CD4-positive, alpha-beta T cell treated with Interleukin-10 for 1 hour (primary cell): ENCODE results near the gene C2orf80.
"Not testable (repeated sequence)": the region's sequence is repeated elsewhere in the genome, so short reads cannot be mapped to it uniquely, and the experiment has no call there.

Source experiments
- DNase-seq: peaks from one replicate; pipeline ENCODE4 v3.0.0-alpha.2; 2020

The C2orf80 gene

DNA sequence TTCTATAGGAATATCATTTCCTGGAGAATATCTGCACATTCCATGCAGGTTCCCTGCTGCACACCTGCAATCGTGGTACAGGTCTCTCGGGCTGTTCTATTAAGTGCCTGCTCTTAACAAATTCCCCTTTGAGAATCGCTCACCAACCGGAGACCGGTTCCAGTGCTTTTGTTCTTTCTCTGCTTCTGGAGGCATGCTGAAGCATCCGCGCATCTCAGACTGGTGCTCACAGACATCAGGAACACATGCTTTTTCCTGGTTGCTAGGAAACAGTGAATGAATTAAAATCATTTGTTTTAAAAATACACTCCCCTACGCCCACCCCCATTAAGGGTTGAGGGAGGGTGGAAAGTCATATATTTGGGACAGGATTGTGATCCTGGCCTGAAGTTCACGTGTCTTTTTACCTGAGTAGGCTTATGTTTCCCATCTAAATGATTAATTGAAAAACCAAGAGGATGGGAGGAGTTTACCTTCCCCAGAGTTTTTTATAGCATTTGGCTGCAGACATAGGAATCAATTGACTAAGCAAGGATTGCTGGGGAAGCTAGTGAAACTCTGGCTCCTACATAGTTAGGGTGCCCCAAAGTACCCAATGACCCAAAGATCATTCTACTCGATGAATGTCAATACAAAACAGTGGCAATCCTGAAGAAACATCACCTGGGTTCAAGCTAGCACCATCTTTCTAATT, at the start of gene C2orf80:
C2orf80 (minus strand) TSS at position 221 of the 694 bp plus-strand sequence. CDS start 3,044 bp downstream, outside the sequence.
- DNase-seq, result no peak

GRCh38 chr2:208235860-208236259, 46.0 kb upstream of the C2orf80 start:
- no peak for DNase-seq

- no peak for DNase-seq
Observed at GRCh38 chr2:208234786-208235185, 45.0 kb upstream of the C2orf80 start.

- no peak for DNase-seq
Observed at GRCh38 chr2:208228476-208228875, 38.6 kb upstream of the C2orf80 start.

GRCh38 chr2:208227581-208228232, 37.9 kb upstream of the C2orf80 start:
- DNase-seq, result no peak

GRCh38 chr2:208224802-208225201, 35.0 kb upstream of the C2orf80 start:
- DNase-seq, result no peak

- no peak for DNase-seq
Observed at GRCh38 chr2:208222351-208222750, 32.5 kb upstream of the C2orf80 start.

DNA sequence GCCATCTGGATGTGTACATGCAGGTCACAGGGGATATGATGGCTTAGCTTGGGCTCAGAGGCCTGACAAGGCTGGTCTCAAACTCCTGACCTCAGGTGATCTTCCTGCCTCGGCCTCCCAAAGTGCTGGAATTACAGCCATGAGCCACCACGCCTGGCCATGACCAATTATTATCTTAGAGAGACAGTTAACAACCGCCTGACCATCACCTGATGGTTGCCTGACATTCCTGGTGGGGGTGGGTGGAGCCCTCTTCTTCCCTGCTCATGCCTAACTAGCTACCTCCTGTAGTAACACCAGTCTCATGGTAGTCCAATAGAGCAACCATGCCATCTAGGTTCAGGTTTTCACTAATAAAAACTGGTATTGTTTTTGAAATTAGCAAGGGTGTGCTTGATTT, 32.0 kb upstream of the C2orf80 start:
- DNase-seq, result not testable (repeated sequence)

DNA sequence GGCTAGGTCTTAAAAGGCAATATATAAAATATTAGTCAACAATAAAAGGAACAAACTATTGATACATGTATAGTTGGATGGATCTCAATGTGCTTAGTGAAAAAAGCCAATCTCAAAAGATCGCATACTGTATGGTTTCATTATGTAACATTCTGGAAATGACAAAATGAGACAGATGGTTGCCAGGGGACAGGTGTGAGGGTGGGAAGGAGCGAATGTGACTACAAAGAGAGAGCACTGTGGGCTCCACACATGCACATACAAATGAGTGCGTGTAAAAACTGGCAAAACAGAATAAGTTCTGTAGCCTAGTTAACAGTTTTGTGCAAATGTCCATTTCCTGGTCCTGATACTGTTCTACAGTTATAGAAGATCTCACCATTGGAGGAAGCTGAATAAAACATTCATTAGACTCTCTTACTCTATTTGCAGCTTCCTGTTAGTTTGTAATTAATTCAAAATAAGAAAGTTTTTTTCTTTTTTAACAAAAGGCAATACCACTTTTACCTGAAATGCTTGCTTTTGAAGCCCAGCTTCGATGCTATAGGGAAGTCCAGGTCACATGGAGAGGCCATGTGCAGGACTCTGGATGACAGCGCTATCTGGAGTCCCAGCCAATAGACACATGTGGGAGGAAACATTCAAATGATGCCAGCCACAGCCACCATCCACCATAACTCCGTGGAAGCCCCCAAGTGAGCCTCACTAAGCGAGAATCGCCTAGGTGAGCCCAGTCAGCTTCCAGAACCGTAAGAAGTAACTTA, 21.0 kb upstream of the C2orf80 start:
- no peak for DNase-seq

DNA sequence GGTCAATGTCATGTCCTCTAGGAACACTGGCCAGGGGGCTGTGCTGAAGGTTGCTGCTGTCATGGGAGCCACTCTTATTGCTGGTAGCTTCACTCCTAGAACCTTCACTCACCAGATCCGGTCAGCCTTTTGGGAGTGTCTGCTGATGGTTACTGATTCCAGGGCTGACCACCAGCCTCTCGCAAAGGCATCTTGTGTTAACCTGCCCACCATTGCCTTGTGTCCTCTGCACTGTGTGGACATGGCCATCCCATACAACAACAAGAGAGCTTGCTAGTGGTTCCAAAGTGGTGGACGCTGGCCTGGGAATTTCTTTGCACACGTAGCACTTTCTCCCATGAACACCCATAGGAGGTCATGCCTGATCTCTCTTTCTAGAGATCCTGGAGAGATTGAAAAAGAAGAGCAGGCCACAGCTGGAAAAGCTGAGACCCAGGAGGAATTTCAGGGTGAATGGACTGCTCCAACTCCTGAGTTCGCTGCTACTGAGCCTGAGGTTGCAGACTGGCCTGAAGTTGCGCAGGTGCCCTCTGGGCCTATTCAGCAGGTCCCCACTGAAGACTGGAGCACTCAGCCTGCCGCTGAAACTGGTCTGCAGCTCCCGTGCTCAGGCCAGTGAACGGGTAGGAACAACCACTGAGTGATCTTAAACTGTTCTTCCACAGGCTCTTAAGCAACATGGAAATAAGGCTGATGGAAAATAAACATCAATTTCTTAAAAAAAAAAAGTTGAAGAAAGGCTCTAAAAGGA, 18.7 kb upstream of the C2orf80 start:
- DNase-seq, result no peak

- no peak for DNase-seq
Observed at GRCh38 chr2:208207769-208208168, 17.9 kb upstream of the C2orf80 start.

- no peak for DNase-seq
Observed at GRCh38 chr2:208204166-208204565, 14.3 kb upstream of the C2orf80 start.

GRCh38 chr2:208195531-208195930, 5.7 kb upstream of the C2orf80 start:
- no peak for DNase-seq

DNA sequence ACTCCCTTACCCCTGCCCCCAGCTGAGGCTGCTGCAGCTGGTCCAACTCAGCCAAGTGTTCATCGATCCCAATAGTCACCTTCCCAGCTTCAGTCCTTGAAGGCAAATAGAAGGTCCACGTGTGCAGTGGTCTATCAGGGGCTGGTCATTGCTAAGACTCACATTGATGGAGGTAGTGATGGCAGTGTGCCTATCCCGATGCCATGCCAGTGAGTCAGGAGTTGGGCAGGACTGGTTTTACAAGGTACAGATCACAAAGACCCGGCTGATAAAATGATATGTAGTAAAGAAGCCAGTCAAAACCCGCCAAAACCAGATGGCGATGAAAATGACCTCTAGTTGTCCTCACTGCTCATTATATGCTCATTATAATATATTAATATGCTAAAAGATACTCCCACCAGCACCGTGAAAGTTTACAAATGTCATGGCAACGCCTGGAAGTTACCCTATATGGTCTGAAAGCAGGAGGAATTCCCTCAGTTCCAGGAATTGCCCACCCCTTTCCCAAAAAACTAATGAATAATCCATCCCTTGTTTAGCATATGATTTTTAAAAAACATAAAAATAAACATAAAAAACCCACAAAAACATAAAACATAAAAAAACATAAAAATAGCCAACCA, 2.9 kb upstream of the C2orf80 start:
- no peak for DNase-seq

DNA sequence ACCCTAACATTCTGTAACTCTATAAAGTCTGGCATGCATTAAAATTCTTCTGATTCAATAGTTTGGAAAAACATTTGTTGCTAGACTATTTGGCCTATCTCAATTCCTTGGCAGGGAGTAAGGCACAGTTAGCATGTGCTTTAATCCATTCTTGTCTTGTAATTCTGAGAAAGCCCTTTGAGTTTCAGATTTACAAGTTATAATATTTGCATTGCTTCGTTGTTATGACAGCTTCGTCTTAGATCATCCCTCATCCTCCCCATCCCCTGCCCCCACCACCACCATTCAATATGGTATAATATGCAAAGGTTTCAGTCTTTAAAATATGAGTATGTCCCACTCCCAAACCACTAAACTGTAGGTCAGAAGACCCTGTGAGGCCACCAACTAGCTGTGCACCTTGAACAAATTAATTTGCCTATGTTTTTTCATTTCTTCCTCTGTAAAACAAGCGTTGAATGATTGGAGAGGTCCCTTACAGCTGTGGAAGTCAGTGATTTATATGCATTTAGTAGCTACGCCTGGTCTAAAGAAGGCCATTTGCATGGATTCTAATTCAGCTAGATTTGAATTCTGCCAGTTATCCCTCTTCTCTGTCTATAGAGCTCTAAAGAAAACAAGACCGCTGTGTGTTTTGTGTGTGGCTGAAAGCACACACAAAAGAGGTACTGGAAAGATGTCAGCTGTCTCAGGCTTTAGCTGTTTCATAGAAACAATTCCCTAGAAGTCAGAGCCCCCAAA, 591 bp downstream of the C2orf80 start:
- no peak for DNase-seq

- DNase-seq, result no peak
Observed at GRCh38 chr2:208186893-208187292, 2.9 kb downstream of the C2orf80 start.

GRCh38 chr2:208186465-208186864, 3.4 kb downstream of the C2orf80 start:
- DNase-seq, result no peak

DNA sequence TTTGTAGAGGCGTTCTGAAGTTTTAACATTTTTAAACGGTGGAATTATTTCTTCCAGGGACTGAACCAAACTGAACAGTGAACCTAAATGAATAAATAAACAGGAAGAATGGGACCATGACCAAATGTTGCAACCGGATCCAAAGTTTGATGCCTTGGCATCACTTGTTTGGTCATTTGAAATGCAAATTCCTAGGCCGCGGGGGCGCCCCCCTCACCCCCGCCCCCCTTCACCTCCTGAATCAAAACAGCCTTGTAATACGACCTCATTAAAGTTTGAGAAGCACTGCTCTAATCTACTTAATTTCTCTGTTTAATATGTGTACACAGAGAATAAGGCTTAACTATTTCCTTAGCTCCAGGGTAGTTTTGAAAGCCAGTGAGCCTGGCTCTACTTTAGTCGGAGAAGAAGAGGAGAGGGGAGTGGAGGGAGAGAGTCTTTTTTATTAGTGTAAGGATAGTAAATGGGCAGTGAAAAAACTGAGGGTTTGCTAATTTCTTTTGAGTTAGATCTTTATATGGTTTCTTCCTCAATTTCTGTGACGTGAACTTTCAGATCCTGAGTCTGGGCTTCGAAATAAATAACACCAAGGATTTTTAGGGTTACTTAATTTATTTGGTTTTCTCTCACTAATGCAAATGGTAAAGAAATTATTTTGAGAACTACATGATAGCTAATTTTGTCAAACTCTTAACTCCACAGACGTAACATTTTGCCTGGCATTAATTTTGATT, 5.7 kb downstream of the C2orf80 start:
- DNase-seq, result no peak

DNA sequence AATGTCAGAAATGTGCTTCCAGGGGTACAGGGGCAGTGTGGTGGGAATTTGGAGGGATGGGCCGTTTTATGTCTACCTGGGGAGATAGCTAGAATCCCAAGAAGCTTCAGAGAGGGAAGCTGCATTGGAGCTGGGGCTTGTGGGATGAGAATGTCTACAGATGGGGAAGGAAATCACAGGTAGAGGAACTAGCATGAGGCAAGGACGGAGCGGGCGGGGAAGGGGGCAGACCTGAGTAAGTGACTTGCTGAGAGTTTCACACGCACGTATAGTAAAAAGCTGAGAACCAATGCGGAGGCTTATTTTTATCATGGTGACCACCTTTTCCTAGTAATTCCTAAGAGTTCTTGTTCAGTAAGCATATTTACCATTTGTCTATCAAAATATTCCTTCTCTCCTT, 6.3 kb downstream of the C2orf80 start:
- DNase-seq, result no peak

DNA sequence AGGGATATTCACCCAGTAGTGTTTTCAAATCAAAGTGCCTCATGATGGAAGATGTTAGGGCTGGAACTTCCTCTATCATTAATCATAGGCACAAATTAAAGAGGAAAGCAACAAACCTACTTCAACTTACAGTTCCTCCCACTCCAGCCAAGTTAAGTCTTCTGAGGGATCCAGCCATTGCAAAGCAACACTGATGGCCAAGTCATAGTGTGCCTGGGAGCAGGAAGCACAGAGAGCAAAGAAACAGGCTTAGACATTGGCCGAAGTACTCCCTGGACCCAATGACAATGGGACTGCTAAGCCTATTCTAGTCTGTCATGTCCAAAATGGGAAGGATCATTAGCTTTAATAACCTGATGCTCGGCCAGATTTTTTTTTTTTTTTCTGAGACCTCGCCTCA, 7.0 kb downstream of the C2orf80 start:
- no peak for DNase-seq

DNA sequence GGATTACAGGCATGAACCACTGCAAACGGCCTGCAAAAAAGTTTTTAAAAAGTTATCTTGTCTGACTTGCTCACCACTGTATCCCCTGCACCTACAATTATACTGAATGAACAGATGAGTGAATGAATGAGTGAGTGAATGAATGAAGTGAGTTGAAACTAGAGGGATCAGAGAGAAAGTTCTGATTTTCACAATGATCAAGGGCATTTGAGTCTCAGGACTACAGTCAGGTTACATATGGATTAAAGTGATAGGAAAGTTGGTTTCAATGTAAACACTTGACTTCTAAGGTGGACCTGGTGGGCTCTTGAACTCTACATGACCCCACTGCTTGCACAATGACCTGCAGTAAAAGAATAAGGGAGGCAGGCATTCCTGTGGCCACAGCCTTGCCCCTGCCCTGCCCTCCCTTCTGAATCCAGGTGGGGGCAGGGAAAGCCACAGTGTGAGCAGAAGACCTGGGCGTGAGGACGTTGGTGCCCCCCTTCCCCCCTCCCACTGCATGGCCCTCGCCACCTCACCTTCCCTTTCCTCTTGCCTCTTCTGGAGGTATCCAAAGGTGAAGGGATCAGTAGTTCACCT, 10.7 kb downstream of the C2orf80 start:
- DNase-seq, result no peak
